ENCODE measurements around the gene EXOC6B.

DNA sequence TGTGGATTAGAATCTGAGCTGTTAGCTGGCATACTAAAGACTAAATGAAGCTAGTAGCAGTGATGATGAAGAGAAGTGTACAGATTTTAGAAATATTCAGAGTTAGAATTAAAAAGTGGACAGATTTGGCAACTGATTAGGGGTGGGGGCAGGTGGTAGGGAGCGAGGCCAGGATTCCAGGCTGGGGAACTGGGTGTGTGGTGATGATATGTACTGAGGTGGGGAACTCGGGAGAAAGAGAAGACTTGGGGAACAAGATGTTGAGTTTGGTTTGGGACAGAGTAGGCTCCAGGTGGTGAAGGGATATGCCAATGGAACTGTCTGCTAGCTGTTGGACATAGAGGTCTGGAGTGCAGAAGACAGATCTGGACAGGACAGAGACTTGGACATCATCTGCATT lies 669.0 kb downstream of the EXOC6B start:
- TF ChIP-seq, protein P1, sequence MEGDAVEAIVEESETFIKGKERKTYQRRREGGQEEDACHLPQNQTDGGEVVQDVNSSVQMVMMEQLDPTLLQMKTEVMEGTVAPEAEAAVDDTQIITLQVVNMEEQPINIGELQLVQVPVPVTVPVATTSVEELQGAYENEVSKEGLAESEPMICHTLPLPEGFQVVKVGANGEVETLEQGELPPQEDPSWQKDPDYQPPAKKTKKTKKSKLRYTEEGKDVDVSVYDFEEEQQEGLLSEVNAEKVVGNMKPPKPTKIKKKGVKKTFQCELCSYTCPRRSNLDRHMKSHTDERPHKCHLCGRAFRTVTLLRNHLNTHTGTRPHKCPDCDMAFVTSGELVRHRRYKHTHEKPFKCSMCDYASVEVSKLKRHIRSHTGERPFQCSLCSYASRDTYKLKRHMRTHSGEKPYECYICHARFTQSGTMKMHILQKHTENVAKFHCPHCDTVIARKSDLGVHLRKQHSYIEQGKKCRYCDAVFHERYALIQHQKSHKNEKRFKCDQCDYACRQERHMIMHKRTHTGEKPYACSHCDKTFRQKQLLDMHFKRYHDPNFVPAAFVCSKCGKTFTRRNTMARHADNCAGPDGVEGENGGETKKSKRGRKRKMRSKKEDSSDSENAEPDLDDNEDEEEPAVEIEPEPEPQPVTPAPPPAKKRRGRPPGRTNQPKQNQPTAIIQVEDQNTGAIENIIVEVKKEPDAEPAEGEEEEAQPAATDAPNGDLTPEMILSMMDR (IDR thresholded peaks at IDR 0.05 in 4 of 5, conservative IDR thresholded peaks at IDR 0.05 in 1 of 5), result no peak
- TF ChIP-seq POLR2A (IDR thresholded peaks at IDR 0.05), result no peak

All from gastrocnemius medialis (tissue), 4 donors.